Forelimb muscle (tissue), 1 donor: ENCODE measurements around the gene AGBL4. TPM values are rescaled to one million over a fixed set of nuclear protein-coding genes. Genes with fewer than 3 reads are reported as not detected.

ENCODE experiments used
- DNase-seq: peaks from one replicate; pipeline ENCODE4 v3.0.0-alpha.2; 2013; ENCODE audit warnings: low read depth
- polyA plus RNA-seq: library from polyadenylated mRNA; unstranded; fragments of 120-200 nt; gene quantifications from one replicate; pipeline ENCODE4 v1.2.1, GENCODE V29; 2013; ENCODE audit not compliant: insufficient read length

The AGBL4 gene
- polyA plus RNA-seq, 1 donor = 0.15 TPM

DNA sequence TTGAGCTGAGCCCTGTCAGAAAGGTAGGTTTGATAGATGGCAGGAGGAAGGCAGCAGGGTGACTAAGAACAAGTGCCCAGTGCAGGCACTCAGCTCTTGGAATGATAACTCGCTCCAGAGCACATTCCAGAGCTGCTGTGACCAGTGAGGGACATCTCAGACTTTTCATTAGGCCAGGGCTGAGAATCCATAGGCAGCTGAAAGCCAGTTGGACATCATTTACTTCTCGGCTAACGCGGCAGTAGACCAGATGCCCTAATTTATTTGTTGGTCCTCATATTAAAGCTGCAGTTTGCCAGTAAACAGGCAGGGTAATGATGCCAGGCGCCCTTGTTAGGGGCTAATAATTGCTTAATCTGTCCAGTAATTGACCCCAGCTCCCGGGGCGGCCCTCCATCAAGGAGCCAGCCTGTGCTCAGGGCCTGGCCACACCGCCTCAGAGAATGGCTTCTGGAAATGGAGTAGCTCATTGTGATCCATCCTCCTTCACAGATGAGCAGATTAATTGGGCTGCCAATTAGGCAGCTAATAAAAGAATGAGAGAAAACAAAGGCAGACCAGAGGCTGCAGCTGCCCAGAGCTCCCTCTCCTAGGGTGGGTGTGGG is 1369.0 kb downstream of the AGBL4 start:
- DNase-seq = no peak

- DNase-seq = no peak
These were observed 1371.4 kb downstream of the AGBL4 start for GRCh38 chr1:48652334-48652733.

- DNase-seq = no peak
These were observed 1373.9 kb downstream of the AGBL4 start for GRCh38 chr1:48649880-48650279.

DNA sequence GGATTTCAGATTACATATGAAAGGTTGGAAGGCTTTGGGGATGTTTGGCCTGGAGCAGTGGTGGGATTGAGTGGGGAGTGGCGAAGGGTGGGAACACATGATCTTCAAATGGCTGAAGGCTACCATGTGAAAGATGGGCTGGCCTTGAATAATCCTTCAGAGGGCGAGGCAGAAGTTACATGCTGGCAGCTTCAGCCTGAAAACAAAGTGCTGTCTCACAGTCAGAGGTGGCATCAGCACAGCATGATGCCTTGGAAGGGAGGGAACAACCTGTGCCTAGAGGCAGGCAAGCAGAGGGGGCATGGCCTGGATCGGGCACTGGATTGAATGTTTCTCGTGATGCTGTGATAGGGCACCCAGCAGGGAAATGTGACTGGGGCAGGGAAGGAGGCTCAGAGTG is 1377.9 kb downstream of the AGBL4 start:
- no peak for DNase-seq

DNA sequence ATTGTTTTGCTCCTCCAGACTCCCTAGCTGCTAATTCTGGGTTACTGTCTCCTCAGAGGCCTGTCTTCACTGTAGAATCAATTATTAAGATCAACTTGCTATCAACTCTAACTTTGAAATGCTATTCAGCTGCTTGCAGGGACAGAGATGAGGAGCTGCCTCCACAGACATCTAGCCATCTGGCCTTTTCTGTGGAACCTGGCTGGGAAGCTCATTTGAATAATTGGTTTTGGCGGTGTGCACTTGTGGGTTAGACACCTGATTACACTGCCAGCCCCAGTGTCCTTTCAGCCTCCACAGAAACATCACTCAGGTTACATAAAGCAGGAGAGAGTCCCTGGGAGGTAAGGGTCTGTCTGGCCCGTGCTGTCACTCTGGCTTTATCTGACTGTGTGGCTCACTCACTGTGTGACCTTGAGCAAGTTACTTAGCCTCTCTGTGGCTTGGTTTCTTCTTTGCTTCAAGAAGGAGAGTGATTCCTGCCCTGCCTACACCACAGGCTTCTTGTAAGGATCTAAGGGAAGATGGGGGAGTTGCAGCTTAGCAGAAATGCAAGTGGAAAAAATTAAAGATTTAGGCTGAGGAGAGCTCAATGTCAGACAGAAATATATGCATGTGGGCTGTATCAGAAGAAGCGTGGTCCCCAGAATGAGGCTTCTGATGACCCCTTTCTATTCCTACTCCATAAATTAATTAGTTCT is 1378.7 kb downstream of the AGBL4 start:
- no peak for DNase-seq

GRCh38 chr1:48644190-48644900 is 1379.4 kb downstream of the AGBL4 start:
- no peak for DNase-seq

DNA sequence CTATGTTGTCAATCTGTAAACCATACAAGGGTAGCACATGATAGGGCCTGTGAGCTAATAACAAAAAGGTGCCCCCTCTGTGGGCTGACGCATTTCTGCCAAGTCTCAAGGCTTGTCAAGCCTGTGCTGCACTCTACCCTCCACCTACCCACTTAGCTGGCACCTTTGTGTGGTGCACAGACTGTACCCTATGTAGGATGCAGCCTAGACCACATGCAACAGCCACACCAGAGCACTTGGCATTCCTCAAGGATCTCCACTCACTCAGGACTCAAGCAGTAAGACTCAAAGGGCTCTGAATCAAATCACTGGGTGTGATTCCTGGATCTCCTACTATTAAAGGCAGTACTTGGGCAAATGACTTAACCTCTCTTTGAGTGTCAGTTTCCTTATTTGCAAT is 1380.6 kb downstream of the AGBL4 start:
- DNase-seq = no peak

DNA sequence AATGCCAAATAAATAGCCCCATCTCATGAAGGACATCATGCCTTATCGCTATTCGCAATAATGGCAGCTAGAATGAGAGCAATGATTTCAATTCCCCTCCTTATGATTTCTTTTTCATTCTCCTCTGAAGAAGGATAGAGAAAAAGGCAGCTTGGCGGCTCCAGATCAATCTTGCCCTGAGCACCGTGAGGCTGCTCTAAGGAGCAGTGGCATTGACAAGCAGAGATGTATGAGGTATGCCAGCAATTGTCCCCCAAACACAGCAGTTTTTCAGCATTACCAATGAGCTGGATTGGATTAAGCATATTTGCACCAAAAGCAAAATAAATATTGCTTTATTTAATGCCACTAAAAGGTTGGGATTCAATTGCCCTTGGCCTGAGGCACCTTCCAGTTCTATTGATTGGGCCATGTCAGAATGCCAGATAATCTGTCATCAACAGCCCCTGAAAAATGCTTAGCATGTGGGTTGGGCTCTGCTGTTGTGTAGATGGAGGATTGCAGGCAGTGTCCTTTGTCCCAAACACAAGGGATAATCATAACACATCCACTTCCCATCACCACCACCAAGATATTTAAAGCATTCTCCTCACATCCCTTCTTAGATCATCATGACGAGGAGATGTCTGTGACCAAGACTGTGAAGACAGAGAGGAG is 1382.8 kb downstream of the AGBL4 start:
- DNase-seq = no peak

GRCh38 chr1:48629867-48630266 is 1393.9 kb downstream of the AGBL4 start:
- no peak for DNase-seq

DNA sequence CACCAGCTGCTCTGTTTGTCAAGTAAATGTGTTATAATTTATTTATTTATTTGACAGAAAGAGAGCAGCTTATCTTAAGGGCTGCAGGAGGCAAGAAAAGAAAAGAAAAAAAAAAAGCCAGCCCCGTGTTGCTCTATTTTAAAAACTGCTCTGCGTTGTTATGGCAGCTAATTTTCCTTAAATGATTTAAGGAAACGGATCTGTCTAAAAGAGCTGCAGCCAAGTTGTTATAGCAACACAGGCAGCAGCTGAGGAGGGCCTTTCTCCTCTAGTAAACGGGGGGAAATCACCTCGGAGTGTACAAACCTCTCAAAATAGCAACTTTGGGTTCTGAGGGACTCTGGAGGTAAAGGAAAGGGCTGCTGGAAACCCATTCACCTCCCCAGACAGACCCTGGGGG is 1396.3 kb downstream of the AGBL4 start:
- peak; percentile 24 for DNase-seq

- DNase-seq = no peak
These were observed 1404.2 kb downstream of the AGBL4 start for GRCh38 chr1:48619539-48619938.

DNA sequence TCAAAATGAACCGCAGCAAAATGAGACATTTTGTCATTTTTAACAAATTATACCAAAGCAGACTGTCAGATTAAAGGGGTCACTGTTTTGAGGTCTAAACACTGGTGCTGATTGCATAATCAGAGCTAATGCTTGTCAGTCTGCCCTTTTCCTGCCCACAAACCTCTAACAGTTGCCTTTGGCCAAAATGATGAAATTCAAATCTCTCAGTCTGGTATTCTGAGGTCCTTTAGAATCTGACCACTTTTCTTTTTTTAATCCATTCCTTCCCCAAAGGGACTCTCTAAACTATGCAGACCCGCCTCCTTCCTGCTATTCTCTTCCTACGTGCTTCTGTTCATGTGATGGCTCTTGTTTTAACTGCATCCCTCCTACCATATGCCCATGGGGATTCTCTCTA is 1406.5 kb downstream of the AGBL4 start:
- DNase-seq = no peak

DNA sequence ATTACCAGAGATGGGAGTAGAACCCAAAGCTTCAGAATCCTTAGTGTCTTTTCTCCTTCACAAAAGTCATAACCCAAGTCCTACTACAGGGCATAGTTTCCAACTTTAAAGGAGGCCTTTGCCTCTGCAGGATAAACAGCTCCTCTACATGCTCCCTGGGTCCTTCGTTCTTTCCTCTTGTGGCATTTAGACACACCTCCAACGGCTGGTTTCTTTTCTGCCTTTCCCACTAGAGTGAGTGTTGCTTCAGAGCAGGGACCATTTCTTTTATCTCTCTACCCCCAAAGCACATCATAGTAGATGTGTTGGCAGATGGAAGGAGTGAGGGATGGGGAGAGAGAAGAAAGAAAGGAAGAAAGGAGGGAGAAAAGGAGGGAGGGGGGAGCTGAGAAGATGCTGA is 1407.0 kb downstream of the AGBL4 start:
- no peak for DNase-seq

GRCh38 chr1:48611841-48612240 is 1411.9 kb downstream of the AGBL4 start:
- DNase-seq = no peak

- DNase-seq = no peak
These were observed 1412.9 kb downstream of the AGBL4 start for GRCh38 chr1:48610628-48611542.

GRCh38 chr1:48608882-48609281 is 1414.9 kb downstream of the AGBL4 start:
- DNase-seq = no peak

DNA sequence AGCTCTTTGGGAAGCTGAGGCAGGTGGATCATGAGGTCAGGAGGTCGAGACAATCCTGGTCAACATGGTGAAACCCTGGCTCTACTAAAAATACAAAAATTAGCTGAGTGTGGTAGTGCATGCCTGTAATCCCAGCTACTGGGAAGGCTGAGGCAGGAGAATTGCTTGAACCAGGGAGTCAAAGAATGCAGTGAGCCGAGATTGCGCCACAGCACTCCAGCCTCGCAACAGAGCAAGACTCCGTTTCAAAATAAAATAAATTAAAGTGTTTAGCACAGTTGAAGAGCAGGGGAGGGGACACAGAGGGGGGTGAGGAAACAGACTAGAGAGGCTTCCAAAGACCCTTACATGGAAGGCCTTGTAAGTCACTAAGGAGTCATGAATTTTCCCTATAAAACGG is 1420.5 kb downstream of the AGBL4 start:
- DNase-seq = no peak

GRCh38 chr1:48602349-48602748 is 1421.4 kb downstream of the AGBL4 start:
- DNase-seq = no peak

- DNase-seq = no peak
These were observed 1423.6 kb downstream of the AGBL4 start for GRCh38 chr1:48600182-48600581.

DNA sequence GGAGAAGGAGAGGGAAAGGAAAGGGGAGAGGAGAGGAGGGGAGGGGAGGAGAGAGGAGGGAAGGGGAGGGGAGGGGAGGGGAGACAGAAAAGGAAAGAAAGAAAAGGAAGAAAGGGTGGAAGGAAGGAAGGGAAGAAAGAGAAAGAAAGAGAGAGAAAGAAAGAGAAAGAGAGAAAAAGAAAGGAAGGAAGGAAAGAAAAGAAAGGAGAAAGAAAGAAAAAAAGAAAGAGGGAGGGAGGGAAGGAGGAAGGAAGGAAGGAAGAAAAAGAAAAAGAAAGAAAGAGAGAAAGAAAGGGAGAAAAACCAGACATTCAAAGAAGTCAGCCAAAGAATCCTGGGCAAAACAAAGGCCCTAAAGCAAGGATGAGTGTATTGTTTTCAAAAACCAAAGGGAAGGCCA is 1426.1 kb downstream of the AGBL4 start:
- DNase-seq = no peak

DNA sequence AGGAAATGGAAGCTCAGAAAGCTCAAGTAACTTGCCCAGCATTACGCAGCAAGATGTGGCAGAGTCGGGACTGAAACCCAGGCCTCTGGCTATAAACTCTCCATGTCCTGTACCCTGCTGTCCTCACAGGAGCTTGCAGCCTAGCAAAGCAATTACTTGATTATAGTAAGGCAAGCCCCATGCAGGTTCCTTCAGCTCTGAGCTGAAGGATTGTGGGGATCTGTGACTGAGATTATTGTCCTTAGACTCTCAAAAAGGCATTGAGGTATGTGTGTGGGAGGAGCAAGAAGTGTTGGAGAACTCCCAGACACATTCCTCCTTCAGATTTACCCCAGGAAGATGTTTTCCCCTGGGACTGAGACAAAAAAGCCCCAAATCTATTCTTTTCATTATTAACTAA is 1427.7 kb downstream of the AGBL4 start:
- DNase-seq = no peak

DNA sequence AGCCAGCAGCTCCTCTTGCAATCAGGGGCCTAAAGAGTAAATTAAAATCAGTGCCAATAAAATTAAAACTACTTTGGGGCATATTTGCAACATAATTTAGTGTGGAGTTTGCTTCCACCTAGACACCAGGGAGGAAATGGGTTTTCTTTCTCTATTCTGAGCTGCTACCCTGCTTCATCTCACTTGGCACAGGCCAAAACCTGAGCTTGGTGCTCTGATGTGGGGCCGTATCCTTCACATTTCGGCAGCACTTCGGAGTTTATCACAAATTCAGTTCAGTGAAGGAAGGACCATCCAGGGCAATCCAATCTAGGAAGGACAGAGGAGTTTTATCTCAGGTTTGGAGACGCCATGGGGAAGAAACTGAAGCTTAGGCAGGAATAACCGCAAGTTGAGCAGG is 1428.1 kb downstream of the AGBL4 start:
- no peak for DNase-seq
